HG02970 (cell line): Measurements from ENCODE around the gene CACNA1D.

ENCODE experiments used
- ATAC-seq: cut with Tn5 transposase; IDR thresholded peaks from one replicate; pipeline ENCODE4 v1.9.1; 2021; ENCODE audit warnings: mild to moderate bottlenecking, moderate library complexity, moderate number of reproducible peaks; ENCODE audit not compliant: unreplicated experiment, low FRiP score

Gene CACNA1D

GRCh38 chr3:53524566-53524965 lies 30.2 kb downstream of the CACNA1D start:
- no peak for ATAC-seq

DNA sequence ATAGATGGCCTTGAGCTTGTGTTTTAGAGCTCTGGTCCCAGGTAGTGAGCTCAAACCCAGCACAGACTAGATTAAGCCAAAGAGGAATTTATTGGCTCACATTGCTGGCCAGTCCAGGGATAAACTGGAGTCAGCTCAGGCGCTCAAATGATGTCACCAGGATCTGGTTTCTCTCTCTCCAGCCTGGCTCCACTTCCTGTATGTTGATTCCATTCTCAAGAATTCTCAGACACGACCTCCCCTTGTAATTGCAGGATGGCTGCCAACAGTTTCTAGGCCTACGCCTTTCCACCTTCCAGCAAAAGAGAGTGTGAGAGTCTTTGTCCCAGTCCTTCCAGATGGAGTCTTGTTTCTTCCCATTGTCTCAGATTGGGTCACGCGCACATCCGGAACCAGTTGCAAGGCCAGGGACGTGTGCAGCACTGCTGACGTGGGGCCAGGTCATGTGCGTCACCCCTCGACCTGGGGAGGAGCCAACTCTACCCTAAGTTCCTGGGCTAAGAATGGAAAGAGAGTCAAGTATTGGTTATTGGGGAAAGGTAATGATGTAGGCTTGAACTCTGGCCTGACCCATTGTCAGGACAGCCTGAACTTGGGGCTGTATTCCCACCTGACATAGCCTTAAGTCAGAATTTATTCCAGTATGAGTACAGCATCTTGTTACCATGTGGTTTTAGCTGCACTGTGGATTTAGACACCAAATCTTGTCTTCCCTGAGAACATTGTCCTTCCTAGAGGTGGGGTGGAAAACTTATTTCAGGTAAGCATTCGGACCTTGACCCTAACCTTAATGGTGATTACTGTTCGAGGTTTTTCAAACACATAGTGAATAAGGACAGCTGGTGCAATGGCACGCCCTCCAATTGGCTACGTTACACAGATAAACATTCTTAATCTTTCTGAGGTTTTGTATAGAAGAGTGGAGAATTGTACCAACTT lies 31.6 kb downstream of the CACNA1D start:
- ATAC-seq: no peak

GRCh38 chr3:53526704-53527055 lies 32.3 kb downstream of the CACNA1D start:
- ATAC-seq: no peak

- no peak for ATAC-seq
Measured at GRCh38 chr3:53530205-53530604, 35.8 kb downstream of the CACNA1D start.

GRCh38 chr3:53531749-53532148 lies 37.3 kb downstream of the CACNA1D start:
- no peak for ATAC-seq

GRCh38 chr3:53533472-53533871 lies 39.1 kb downstream of the CACNA1D start:
- ATAC-seq: no peak

DNA sequence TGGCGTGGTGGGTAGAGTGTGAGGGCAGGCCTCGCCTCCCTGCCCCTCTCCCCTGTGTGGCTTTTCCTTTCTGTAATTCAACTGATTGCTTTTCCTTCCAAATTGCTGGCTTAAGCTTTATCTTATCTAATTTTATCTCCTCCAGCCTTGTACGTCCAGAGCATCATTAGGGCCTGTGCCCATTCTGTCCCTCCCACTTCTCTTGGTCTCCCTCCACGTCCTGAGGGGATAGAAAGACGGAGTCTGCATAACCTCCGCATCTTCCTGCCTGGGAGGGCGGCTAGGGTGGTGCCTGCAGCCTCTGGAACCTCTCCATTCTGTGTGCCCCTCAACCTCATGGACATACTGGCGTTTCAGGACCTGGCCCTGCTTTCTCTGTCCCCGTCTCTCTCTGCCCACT lies 39.8 kb downstream of the CACNA1D start:
- no peak for ATAC-seq

GRCh38 chr3:53534676-53535400 lies 40.4 kb downstream of the CACNA1D start:
- ATAC-seq: no peak

DNA sequence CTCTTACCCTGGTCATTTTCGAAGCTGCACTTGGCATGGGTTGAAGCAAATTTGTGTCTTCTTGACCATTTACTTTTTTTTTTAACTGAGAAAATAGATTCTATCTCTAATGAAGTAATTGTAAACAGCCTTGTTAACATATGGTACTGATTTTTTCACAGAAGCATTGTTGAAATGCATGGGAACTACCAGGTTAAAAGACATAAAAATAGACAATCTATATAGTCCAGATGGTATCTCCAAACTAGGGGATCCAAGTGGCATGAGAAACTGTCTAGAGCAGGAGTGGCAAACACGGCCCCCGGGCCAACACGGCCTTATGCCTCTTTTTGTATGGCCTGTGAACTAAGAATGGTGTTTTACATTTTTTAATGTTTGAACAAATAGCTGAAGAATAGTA lies 41.9 kb downstream of the CACNA1D start:
- no peak for ATAC-seq

DNA sequence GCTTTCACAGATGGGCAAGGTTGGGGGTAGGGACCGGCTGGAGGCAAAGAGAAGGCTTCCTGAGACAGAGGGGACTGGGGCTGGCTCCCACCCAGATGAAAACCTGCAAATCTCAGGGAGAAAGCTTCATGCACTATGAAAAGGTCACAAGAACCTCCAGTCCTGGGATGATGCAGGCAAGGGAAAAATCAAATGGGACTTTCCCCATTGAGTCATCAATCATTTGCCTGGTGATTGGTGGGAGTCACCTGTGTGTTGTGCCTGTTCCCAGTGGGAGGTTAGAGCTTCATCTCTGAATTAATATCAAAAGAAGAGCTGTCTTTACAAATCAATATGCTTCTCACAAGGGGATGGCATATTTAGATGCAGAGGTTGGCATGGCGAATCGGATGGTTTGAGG lies 49.9 kb downstream of the CACNA1D start:
- no peak for ATAC-seq

GRCh38 chr3:53545310-53545995 lies 51.0 kb downstream of the CACNA1D start:
- no peak for ATAC-seq

DNA sequence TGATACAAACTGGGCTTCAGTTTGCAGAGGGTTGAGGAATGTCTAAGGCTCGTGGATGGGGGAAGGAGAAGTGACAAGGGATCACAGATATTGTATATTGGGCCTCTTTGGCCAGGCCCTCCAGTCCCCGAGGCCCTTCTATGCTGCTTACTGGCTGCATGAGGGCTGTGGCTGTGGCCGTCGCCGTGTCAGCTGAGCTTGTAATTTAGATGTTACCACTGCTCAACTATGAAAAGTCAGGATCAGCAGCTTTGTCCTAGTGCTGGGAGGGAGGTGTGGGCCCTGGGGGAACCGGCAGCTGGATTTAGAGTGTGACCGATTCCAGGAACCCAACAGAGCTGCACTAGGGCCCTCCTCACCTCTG lies 51.6 kb downstream of the CACNA1D start:
- no peak for ATAC-seq

DNA sequence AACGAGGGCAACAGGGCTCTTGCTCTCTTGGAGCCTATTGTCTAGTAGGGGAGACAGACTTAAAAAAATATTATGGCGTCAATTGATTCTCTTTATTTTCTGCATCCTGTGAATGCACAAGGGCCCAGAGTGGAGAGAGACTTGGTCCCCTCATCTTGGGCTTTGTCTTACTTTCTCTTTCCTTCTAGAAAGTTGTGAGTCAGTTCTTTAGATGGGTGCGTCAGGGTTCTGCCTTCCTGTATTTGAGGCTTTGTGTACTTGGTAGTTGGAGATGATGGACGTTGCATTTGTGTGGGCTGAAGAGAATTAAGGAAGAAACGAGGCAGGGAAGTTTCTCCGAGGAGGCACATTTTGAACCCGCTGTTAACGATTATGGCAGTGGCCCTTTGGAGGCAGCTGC lies 52.9 kb downstream of the CACNA1D start:
- ATAC-seq: no peak

GRCh38 chr3:53550005-53550620 lies 55.7 kb downstream of the CACNA1D start:
- no peak for ATAC-seq

- ATAC-seq: no peak
Measured at GRCh38 chr3:53551324-53551723, 56.9 kb downstream of the CACNA1D start.

DNA sequence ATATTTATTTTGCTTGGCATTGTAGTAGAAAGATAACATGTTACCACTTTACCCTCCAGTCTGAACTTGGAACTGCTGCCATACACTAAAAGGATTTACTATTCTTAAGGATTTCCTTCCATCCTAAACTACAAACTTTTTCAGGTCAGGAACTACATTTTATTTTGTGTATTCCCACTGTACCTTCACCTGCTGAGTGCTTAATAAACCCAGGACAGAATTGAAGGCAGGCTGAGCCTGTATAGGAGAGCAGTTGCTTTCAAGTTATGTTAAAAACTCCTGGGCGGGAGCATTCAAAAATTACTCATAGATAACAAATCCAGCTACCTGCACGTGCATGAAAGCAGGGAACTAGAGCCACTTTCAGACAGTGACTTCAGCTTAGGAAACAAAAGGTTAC lies 58.3 kb downstream of the CACNA1D start:
- no peak for ATAC-seq

DNA sequence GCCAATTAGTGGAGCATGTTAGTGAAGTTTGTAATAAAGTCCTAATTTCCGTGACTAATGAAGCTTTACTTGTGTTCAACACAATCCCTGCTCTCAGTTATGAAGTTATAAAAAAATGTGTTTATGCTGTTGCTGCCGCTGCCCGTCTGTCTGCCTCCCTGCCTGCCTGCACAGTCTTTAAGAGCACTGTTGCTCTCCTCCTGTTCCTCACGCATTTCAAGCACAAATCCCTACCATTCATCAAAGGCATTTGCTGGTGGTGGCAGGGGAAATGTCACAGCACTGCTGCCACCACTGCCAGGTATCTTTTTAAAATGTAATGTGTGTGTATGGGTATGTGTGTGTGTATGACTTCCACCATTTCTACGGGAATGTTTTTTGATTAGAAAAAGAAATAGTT lies 58.8 kb downstream of the CACNA1D start:
- ATAC-seq: no peak

DNA sequence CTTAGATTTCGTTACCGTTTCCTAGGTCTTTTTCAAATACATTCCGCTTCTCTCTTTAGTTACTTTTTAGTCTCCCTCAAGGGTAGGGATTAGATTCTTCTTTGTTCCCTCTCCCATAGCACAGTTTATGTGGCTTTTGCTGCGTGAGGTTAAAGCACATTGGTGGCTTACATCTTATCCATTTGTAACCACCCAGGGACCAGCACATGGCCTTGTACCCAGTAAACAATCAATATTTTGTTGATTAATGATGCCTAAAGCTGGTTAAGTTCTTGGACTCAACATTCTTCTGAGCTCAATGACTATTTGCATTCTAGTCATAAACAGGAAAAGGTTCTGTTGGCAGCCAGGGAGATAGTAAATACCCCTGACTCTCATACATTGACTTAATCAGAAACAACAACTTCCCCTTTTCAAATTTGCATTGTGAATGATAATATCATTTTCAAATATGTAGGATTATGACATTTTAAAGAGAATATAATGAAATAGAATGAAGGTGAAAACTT lies 60.2 kb downstream of the CACNA1D start:
- peak; percentile 67 for ATAC-seq

DNA sequence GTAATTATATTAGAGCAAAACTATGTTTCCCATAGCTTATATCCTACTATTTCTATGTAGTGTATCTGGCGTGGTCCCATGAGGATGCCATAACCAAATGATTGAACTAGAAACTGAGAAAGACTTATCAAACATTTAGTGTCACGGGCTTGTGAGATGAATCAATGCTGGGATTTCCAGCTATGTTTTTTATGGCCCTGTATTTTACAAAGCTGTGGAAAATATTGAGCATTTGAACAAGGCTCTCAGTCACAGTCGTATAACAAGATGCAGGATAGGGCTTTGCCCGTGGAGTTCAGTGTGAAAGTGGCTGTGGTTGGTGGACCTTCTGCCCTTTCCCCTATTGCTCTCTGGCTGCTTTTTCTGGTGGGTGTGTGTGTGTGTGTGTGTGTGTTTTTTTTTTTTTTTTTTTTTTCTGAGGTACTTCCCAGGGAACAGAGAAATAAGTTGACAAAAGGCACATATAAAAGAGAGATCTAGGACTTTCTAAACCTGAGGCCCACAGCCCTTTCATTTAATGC lies 60.7 kb downstream of the CACNA1D start:
- peak; percentile 61 for ATAC-seq

GRCh38 chr3:53566461-53567145 lies 72.2 kb downstream of the CACNA1D start:
- ATAC-seq: no peak
